ENCODE measurements around the gene RXRA. TPM values are rescaled to one million over a fixed set of nuclear protein-coding genes. Genes with fewer than 3 reads are reported as not detected.
A peak's percentile ranks its signal among the peaks of the same experiment; 100 is the strongest.

Gene RXRA
- total and polyA plus RNA-seq, 2 of the 4 experiments (the other 2 are of a cell fraction): 7.5 to 17.9 TPM

DNA sequence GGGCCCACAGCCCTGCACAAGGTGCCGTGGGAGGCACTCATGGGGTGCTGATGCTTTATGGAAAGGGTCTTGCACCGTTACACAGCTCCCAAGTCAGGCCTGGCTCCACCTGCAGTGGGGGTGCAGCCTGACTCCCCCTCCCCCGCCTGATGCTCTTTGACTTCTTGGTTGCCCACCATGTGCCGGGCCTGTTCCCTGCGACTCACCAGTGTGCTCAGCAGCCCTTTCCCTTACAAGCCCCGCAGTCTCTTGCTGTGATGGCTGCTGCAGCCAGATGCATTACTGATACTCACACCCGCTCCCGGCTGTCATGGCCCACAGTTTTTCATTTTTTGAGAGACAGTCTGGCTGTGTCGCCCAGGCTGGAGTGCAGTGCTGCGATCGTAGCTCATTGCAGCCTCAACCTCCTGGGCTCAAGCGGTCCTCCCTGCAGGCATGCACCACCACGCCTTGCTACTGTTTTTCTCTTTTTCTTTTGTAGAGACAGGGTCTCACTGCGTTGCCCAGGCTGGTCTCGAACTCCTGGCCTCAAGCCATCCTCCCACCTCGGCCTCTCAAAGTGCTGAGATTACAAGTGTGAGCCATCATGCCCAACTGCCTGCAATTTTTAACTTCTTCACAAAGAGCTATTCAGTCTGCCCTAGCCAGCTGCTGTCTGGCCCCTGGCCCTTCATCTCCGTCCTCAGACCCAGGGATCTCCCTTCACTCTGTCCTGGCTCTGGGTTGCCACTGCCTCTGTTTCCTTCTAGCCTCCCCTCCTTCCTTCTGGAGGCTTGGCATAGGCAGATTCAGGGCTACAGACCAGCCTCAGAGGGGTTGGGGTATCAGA, 109.5 kb downstream of the RXRA start (continued):
- TF ChIP-seq RFX5 (IDR thresholded peaks at IDR 0.05; ENCODE audit: low read depth, low read length) (no peak), MAZ (IDR thresholded peaks at IDR 0.05; ENCODE audit: borderline replicate concordance, low read depth, low read length) (no peak), MXI1 (IDR thresholded peaks at IDR 0.05; ENCODE audit: borderline replicate concordance, low read depth, low read length) (no peak), POLR2A (IDR thresholded peaks at IDR 0.05; ENCODE audit: low read depth, low read length) (no peak), CEBPB (IDR thresholded peaks at IDR 0.05; ENCODE audit: low read depth, low read length) (no peak), RAD21 (IDR thresholded peaks at IDR 0.05; ENCODE audit: low read length) (no peak), NFE2L2 (IDR thresholded peaks at IDR 0.05; ENCODE audit: low read depth, low read length) (no peak)

DNA sequence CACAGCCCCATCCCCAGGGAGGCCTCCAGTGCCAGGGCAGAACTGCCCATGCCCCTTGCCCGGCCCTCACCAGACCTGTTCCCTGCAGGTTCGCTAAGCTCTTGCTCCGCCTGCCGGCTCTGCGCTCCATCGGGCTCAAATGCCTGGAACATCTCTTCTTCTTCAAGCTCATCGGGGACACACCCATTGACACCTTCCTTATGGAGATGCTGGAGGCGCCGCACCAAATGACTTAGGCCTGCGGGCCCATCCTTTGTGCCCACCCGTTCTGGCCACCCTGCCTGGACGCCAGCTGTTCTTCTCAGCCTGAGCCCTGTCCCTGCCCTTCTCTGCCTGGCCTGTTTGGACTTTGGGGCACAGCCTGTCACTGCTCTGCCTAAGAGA, 110.1 kb downstream of the RXRA start:
- no peak overlapping the region for H2AK5ac ChIP-seq (ENCODE audit: low read depth, low read length)
- peak overlapping the region; percentile 41 for H2AFZ ChIP-seq (replicated peaks; ENCODE audit: low read length, poor library complexity)
- no peak overlapping the region for H2BK20ac ChIP-seq (ENCODE audit: low read depth, low read length)
- no peak overlapping the region for H3K14ac ChIP-seq (replicated peaks; ENCODE audit: low read depth, low read length)
- dilution Hi-C loops (cut with HindIII; ENCODE audit: low sequenced_read_pairs, unreplicated experiment): no loop called here
- no peak overlapping the region for H3K9ac ChIP-seq (ENCODE audit: low read depth, low read length)
- H3K9me3 ChIP-seq (ENCODE audit: control insufficient read depth, insufficient read depth, low read length): no peaks in the 10 kb centered on the region
- H4K5ac ChIP-seq (ENCODE audit: low read depth, low read length): no peak overlapping the region
- peaks cover 22% of the 10 kb centered on the region; the same call in 1 of the 2 replicates for H3K36me3 ChIP-seq (ENCODE audit: control insufficient read depth, insufficient read depth, low read length)
- H2BK120ac ChIP-seq (ENCODE audit: low read depth, low read length): no peak overlapping the region
- H2BK5ac ChIP-seq (ENCODE audit: low read depth, low read length, poor library complexity, severe bottlenecking): no peak overlapping the region
- peaks cover 2% of the 10 kb centered on the region for H3K9me1 ChIP-seq (ENCODE audit: insufficient read depth, low read length)
- no peak overlapping the region for H4K8ac ChIP-seq (ENCODE audit: low read depth in 2 of 2, low read length in 2 of 2)
- no peak overlapping the region for H3K4me3 ChIP-seq (ENCODE audit: insufficient read depth, low read depth, low read length)
- H3K27ac ChIP-seq (ENCODE audit: insufficient read depth, low read length): no peak overlapping the region
- no peak overlapping the region for H4K91ac ChIP-seq (ENCODE audit: insufficient read depth, low read depth, low read length)
- H3K4me2 ChIP-seq (ENCODE audit: low read depth, low read length): no peak overlapping the region
- WGBS, 2 experiments (ENCODE audit: extremely low coverage in 2 of 2, insufficient read length in 1 of 2): 86% methylated on average over 10 of the region's 12 CpGs; no CpG with 5 or more reads in 1 of the 2 experiments
- ATAC-seq (ENCODE audit: low read depth) (no peak), DNase-seq (no peak)
- peaks cover 3 to 7% of the 10 kb centered on the region in 2 experiments; a peak in 2 of 4 replicates for H3K79me1 ChIP-seq (ENCODE audit: low read depth in 1 of 2, low read length in 2 of 2)
- H4K20me1 ChIP-seq (ENCODE audit: insufficient read depth, low read length): peaks cover 28% of the 10 kb centered on the region
- POLR2A ChIA-PET (ENCODE audit: unreplicated experiment): no interaction called here
- H2BK15ac ChIP-seq (ENCODE audit: low read depth, low read length): no peak overlapping the region
- in situ Hi-C loops (cut with MboI; ENCODE audit: low sequenced_read_pairs): no loop called here
- H3K56ac ChIP-seq (ENCODE audit: extremely low read depth, insufficient read depth, low read length): no peak overlapping the region
- H3K23ac ChIP-seq (ENCODE audit: low read depth, low read length): no peak overlapping the region
- no peaks in the 10 kb centered on the region for H3K27me3 ChIP-seq (ENCODE audit: control insufficient read depth, insufficient read depth, low read length)
- CTCF ChIA-PET: no interaction called here
- BruUV-seq (replicated peaks): no TSS peak
- no peak overlapping the region for H3K18ac ChIP-seq (ENCODE audit: low read depth, low read length)
- intact Hi-C loops (cut with micrococcal nuclease): no loop called here
- peak overlapping the region; percentile 42 for H2AK9ac ChIP-seq (replicated peaks; ENCODE audit: low read depth, low read length, poor library complexity)
- peaks cover 24% of the 10 kb centered on the region for H3K4me1 ChIP-seq (ENCODE audit: control insufficient read depth, insufficient read depth, low read length)
- H3K4ac ChIP-seq (ENCODE audit: low read depth, low read length): peak overlapping the region; percentile 14; the same call in 1 of the 2 replicates
- TF ChIP-seq, protein P1, sequence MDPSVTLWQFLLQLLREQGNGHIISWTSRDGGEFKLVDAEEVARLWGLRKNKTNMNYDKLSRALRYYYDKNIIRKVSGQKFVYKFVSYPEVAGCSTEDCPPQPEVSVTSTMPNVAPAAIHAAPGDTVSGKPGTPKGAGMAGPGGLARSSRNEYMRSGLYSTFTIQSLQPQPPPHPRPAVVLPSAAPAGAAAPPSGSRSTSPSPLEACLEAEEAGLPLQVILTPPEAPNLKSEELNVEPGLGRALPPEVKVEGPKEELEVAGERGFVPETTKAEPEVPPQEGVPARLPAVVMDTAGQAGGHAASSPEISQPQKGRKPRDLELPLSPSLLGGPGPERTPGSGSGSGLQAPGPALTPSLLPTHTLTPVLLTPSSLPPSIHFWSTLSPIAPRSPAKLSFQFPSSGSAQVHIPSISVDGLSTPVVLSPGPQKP (IDR thresholded peaks at IDR 0.05; ENCODE audit: borderline replicate concordance, low read depth, low read length): no peak
- TF ChIP-seq FOS (IDR thresholded peaks at IDR 0.05; ENCODE audit: low read depth, low read length) (no peak), RAD21 (IDR thresholded peaks at IDR 0.05; ENCODE audit: low read length) (no peak), MAFK (IDR thresholded peaks at IDR 0.05; ENCODE audit: low read depth, low read length) (no peak), CHD1 (IDR thresholded peaks at IDR 0.05; ENCODE audit: low read depth, low read length) (no peak), RCOR1 (IDR thresholded peaks at IDR 0.05; ENCODE audit: insufficient replicate concordance, low read length) (no peak), MAZ (IDR thresholded peaks at IDR 0.05; ENCODE audit: borderline replicate concordance, low read depth, low read length) (no peak), SMC3 (IDR thresholded peaks at IDR 0.05; ENCODE audit: low read depth, low read length) (no peak), POLR2A (IDR thresholded peaks at IDR 0.05; ENCODE audit: low read depth, low read length) (no peak), CEBPB (IDR thresholded peaks at IDR 0.05; ENCODE audit: low read depth, low read length) (no peak), RFX5 (IDR thresholded peaks at IDR 0.05; ENCODE audit: low read depth, low read length) (no peak), BHLHE40 (IDR thresholded peaks at IDR 0.05; ENCODE audit: low read depth, low read length) (no peak)
- TF ChIP-seq, protein P2, sequence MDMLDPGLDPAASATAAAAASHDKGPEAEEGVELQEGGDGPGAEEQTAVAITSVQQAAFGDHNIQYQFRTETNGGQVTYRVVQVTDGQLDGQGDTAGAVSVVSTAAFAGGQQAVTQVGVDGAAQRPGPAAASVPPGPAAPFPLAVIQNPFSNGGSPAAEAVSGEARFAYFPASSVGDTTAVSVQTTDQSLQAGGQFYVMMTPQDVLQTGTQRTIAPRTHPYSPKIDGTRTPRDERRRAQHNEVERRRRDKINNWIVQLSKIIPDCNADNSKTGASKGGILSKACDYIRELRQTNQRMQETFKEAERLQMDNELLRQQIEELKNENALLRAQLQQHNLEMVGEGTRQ (IDR thresholded peaks at IDR 0.05; ENCODE audit: low read depth, low read length): no peak
